K562 (cell line): Measurements from ENCODE around the gene U2SURP.

ENCODE experiments used
- ARID2 ChIP-seq: fragments of 450-650 bp; IDR thresholded peaks from 2 replicates; pipeline ENCODE4 v1.6.1; 2017; ENCODE audit warnings: antibody characterized with exemption, mild to moderate bottlenecking
- CREB3 ChIP-seq: fragments of 450-650 bp; conservative IDR thresholded peaks from 2 replicates; pipeline ENCODE4 v1.6.1; 2016; ENCODE audit warnings: missing genetic modification characterization, low read depth, mild to moderate bottlenecking, missing compliant biosample characterization, moderate library complexity

- TF ChIP-seq CREB3 (tag) (no peak), ARID2 (no peak)
Measured at GRCh38 chr3:143105170-143105569, 103.8 kb downstream of the U2SURP start.
